Measurements from ENCODE around the gene SNX3.

GRCh38 chr6:108236791-108237190 lies 24.0 kb downstream of the SNX3 start:
- TF ChIP-seq, protein P1, sequence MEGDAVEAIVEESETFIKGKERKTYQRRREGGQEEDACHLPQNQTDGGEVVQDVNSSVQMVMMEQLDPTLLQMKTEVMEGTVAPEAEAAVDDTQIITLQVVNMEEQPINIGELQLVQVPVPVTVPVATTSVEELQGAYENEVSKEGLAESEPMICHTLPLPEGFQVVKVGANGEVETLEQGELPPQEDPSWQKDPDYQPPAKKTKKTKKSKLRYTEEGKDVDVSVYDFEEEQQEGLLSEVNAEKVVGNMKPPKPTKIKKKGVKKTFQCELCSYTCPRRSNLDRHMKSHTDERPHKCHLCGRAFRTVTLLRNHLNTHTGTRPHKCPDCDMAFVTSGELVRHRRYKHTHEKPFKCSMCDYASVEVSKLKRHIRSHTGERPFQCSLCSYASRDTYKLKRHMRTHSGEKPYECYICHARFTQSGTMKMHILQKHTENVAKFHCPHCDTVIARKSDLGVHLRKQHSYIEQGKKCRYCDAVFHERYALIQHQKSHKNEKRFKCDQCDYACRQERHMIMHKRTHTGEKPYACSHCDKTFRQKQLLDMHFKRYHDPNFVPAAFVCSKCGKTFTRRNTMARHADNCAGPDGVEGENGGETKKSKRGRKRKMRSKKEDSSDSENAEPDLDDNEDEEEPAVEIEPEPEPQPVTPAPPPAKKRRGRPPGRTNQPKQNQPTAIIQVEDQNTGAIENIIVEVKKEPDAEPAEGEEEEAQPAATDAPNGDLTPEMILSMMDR (conservative IDR thresholded peaks at IDR 0.05; ENCODE audit: low read depth, low read length), result no peak
- no peak for TF ChIP-seq EZH2 (IDR thresholded peaks at IDR 0.05; ENCODE audit: borderline replicate concordance, low read depth, low read length, poor library complexity, severe bottlenecking)

Data from A673 (cell line).